WTC11 (cell line): ENCODE measurements around the gene OAS1.

Source experiments
- CTCF ChIP-seq: fragments of 200-600 bp; IDR thresholded peaks from 2 replicates; pipeline ENCODE4 v1.8.0; 2022; ENCODE audit warnings: antibody characterized with exemption
- GTF2I ChIP-seq: fragments of 250-450 bp; sonication (Bioruptor Pico); conservative IDR thresholded peaks from 2 replicates; pipeline ENCODE4 v1.4.0; 2021; ENCODE audit warnings: mild to moderate bottlenecking
- TCF7 ChIP-seq: sonication (generic); formaldehyde crosslinking; IDR thresholded peaks from 2 replicates; pipeline ENCODE4 v1.8.0; 2022; ENCODE audit warnings: mild to moderate bottlenecking, low read depth, missing genetic modification reagents, moderate library complexity
- TF ChIP-seq, protein P1 (sequence below): fragments of 250-450 bp; sonication (Bioruptor Pico); IDR thresholded peaks from 2 replicates; pipeline ENCODE4 v1.9.0; 2021; ENCODE audit warnings: moderate library complexity, mild to moderate bottlenecking, inconsistent platforms, borderline replicate concordance

DNA sequence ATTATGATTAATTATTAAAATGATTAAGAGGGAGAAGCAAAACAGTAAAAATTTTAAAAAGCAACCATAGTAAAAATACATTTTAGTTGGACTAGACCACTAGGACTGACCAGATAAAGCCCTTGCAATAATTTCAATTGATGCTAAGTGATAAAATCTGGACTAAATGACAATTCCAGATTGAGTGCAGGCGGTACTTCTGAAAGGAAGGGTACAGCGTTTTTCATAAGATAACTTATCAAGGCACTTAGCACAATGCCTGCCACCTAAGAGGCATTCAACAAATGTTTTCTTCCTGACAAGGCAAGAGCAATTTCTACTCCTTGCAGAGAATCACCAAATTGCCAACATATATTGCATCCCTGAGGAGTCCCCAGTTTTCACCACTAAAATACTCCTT lies 37.7 kb upstream of the OAS1 start:
- TF ChIP-seq GTF2I (no peak), CTCF (no peak), TCF7 (CRISPR knock-in tag) (no peak)
- TF ChIP-seq, protein P1, sequence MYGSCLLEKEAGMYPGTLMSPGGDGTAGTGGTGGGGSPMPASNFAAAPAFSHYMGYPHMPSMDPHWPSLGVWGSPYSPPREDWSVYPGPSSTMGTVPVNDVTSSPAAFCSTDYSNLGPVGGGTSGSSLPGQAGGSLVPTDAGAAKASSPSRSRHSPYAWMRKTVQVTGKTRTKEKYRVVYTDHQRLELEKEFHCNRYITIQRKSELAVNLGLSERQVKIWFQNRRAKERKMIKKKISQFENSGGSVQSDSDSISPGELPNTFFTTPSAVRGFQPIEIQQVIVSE, result no peak
